ENCODE data around the gene DIS3L2. TPM values are rescaled to one million over a fixed set of nuclear protein-coding genes. Genes with fewer than 3 reads are reported as not detected.

DIS3L2 gene
- total RNA-seq, 1 donor from 2014 or later = 33.0 TPM

Small RNA genes lying within 50 kb of the gene (small RNA-seq; reads per million reads assigned to genes)
- gene AC068134.3 (not detected), gene AC068134.4 (not detected), gene MIR562 (not detected)

Other genes starting within 250 kb of the DIS3L2 start
- 28.1 TPM for gene PDE6D, start 180.4 kb upstream of the DIS3L2 start, total RNA-seq
- 16.7 TPM for gene COPS7B, start 175.3 kb upstream of the DIS3L2 start, total RNA-seq
- gene NPPC, start 35.3 kb upstream of the DIS3L2 start, total RNA-seq = 0.41 TPM

All from frontal cortex (tissue), 1 donor.